Pancreas (tissue), 10 donors: ENCODE results near the gene SORCS3. TPM values are rescaled to one million over a fixed set of nuclear protein-coding genes. Genes with fewer than 3 reads are reported as not detected.
"Not testable (repeated sequence)": the region's sequence is repeated elsewhere in the genome, so short reads cannot be mapped to it uniquely, and the experiment has no call there.

Source experiments
- ATAC-seq, 4 donors: fragments of 200-7000 bp; cut with Tn5 transposase; one replicate each; pipeline versions ENCODE4 v1.8.0 to v1.9.1; 2020; ENCODE audit warnings: mild to moderate bottlenecking in 4 of 4, moderate library complexity in 4 of 4
- DNase-seq, 6 donors: peaks; one replicate each; pipeline ENCODE4 v3.0.0-alpha.2; 2020
- FAIRE-seq: peaks from 2 replicates; lab custom pipeline; 2012; peaks lifted over from hg19 to GRCh38; lab: Jason Lieb, UNC
- H3K27ac ChIP-seq, 4 donors: fragments of 200-600 bp; sonication (generic); 1 replicate in 3 of 4; 2 replicates in 1 of 4; pipeline versions ENCODE4 v1.5.0 to v1.8.0; 2020
- H3K27me3 ChIP-seq, 4 donors: fragments of 200-600 bp; one replicate each; pipeline ENCODE4 v1.8.0; 2021
- H3K36me3 ChIP-seq, 3 donors: fragments of 200-600 bp; sonication (generic) in 1 of 3; one replicate each; pipeline versions ENCODE4 v1.5.0 to v1.8.0; 2020 to 2021
- H3K4me1 ChIP-seq, 3 donors: fragments of 200-600 bp; one replicate each; pipeline ENCODE4 v1.8.0; 2021
- H3K4me3 ChIP-seq, 4 donors: fragments of 200-600 bp; sonication (generic) in 2 of 4; one replicate each; pipeline versions ENCODE4 v1.5.0 to v1.8.0; 2020 to 2021
- H3K9me3 ChIP-seq, 4 donors: fragments of 200-600 bp; one replicate each; pipeline ENCODE4 v1.8.0; 2021
- CTCF ChIP-seq, 4 donors: fragments of 200-600 bp; sonication (generic) in 3 of 4; IDR thresholded peaks; one replicate each; pipeline versions ENCODE4 v1.5.0 to v1.8.0; 2021; ENCODE audit warnings: antibody characterized with exemption in 4 of 4
- WGBS, 2 donors: extraction: QIAGEN DNeasy Blood & Tissue Kit; methylation state at CpG; one replicate each; pipeline ENCODE4 v1.1.7; 2013; 5-methylcytosine and 5-hydroxymethylcytosine counted together
- intact Hi-C, 3 donors: fragments of 100-400 bp; cut with DNase I; formaldehyde crosslinking; loops; one replicate each; pipeline versions ENCODE4 v1.11.1 to v1.14.2; 2022
- polyA plus RNA-seq, 2 donors: library from polyadenylated mRNA; stranded (reverse); fragments of 200-250 nt; gene quantifications; one replicate each; pipeline ENCODE4 v1.2.3, GENCODE V29; 2013
- total RNA-seq, 6 donors: library from RNA; stranded (reverse); fragmentation: NEBNext Ultra II Directional in 4 of 6; extraction: Animal tissue kit (Norgen Biotek cat#: 25700) in 4 of 6; gene quantifications; one replicate each; pipeline versions ENCODE4 v1.2.1 to v1.2.4, GENCODE V29; 2021 to 2023
- donor health status: healthy with polysubstance abuse.
- donor health status: DM: no; HTN: no; CAD: no; lungs with moderate emphysema.
- donor health status: DM: no; HTN: no; CAD: no.
- donor health status: control.
- donor health status: control.
- donor health status: Bipolar disorder and iron deficiency.
- donor health status: DM: yes; HTN: yes; CAD: no.
- donor health status: DM: no; HTN: no; CAD: no.
- donor health status: DM: no; HTN: no; CAD: no.
- donor health status: DM: yes; HTN: yes; CAD: no.

The SORCS3 gene
- total and polyA plus RNA-seq, 8 donors: 0.02 TPM; not detected in 7

DNA sequence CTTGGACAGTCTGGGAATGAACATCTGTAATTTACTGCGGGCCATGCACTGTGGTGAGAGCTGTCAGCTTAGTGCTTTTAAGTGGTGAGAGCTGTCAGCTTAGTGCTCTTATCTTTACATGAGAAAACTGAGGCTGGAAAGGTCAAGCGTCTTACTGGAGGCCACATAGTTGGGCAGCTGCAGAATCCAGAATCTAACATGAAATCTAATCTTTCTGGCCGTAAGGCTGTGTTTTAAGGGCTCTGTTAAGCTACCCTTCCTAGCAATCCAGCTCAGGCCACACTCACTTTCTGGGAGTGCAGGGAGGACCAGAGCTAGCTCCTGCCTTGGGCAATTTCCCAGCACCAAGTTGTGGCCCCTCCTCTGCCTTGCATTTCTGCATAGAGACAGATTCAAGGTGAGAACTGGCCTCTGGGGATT, 70.2 kb downstream of the SORCS3 start:
- Histone ChIP-seq H3K4me3 (no peak overlapping the region), H3K36me3 (no peaks in the 10 kb centered on the region), H3K9me3 (no peaks in the 10 kb centered on the region), H3K27me3 (no peaks in the 10 kb centered on the region), H3K4me1 (no peaks in the 10 kb centered on the region), H3K27ac (no peak overlapping the region)
- WGBS, 2 donors: 10 to 14% methylated on average over 3 of the region's 3 CpGs
- ATAC-seq (no peak), FAIRE-seq (no peak), DNase-seq (no peak)
- intact Hi-C loops: no loop called here
- no peak for TF ChIP-seq CTCF (IDR thresholded peaks at IDR 0.05)

DNA sequence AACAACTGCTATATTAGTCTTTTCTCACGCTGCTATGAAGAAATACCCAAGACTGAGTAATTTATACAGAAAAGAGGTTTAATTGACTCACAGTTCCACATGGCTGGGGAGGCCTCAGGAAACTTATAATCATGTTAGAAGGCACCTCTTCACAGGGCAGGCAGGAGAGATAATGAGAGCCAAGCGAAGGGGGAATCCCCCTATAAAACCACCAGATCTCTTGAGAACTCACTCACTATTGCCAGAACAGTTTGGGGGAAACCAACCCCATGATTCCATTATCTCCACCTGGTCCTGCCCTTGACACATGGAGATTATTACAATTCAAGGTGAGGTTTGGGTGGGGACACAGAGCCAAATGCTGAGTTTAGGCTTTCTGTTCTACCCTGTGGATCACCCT, 89.5 kb downstream of the SORCS3 start:
- H3K27me3 ChIP-seq, H3K4me1 ChIP-seq, DNase-seq, FAIRE-seq, H3K9me3 ChIP-seq, H3K27ac ChIP-seq, H3K4me3 ChIP-seq, ATAC-seq, H3K36me3 ChIP-seq, intact Hi-C loops: not testable (repeated sequence)
- 51 to 69% methylated on average over 2 of the region's 2 CpGs for WGBS, 2 donors

DNA sequence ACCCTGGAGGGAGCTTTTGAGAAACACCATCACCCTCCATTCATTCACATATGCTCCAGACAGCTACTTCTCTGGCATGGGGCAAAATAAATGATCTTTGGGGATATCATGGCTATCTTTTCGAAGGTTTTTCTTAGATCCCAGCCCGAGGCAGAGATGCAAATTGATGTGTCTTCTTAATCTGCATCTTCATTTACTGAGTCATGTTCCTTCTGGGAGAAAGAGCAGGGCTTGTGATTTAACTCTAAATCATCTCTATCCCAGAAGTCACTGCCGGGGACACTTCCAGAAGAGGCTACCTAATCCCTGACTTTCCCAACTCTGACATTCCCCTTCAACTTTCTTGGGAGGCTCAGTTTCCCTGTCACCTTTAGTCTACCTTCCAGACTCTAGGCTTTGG, 90.1 kb downstream of the SORCS3 start:
- 49 to 59% methylated on average over 3 of the region's 3 CpGs for WGBS, 2 donors
- ATAC-seq: no peak
- H3K27ac ChIP-seq: no peak overlapping the region

DNA sequence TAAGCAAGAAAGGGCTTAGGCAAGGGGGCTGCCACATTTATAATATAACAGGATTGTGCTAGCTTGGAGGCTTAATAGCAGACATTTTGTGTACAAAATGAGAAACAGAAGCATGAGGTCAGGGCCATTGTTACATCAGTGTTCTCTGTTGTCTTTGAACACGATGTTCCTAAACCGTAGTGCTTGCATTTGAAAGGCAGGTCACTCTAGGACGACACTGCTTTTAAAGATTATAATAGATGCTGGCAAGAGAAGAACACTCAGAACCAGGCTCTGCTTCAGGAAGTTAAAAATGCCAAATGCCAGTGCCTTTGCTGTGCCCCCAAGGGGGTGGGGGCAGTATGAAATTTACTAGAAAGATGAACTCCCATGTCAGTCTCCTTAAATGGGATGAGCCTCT, 91.1 kb downstream of the SORCS3 start:
- TF ChIP-seq CTCF (IDR thresholded peaks at IDR 0.05): no peak
- Histone ChIP-seq H3K27ac (no peak overlapping the region), H3K27me3 (no peaks in the 10 kb centered on the region), H3K36me3 (no peaks in the 10 kb centered on the region), H3K4me3 (no peak overlapping the region), H3K9me3 (no peaks in the 10 kb centered on the region), H3K4me1 (no peaks in the 10 kb centered on the region)
- intact Hi-C loops: no loop called here
- DNase-seq: no peak
- 37 to 56% methylated on average over 3 of the region's 3 CpGs for WGBS, 2 donors
- no peak for ATAC-seq
- FAIRE-seq: no peak

More for the DNA sequence above, 90.1 kb downstream of the SORCS3 start:
- no peaks in the 10 kb centered on the region for H3K27me3 ChIP-seq
- DNase-seq (no peak), FAIRE-seq (no peak)
- H3K9me3 ChIP-seq: no peaks in the 10 kb centered on the region
- no peak overlapping the region for H3K4me3 ChIP-seq
- TF ChIP-seq CTCF (IDR thresholded peaks at IDR 0.05): no peak
- no peaks in the 10 kb centered on the region for H3K4me1 ChIP-seq
- no peaks in the 10 kb centered on the region for H3K36me3 ChIP-seq
- intact Hi-C loops: no loop called here

- Histone ChIP-seq H3K27me3 (no peaks in the 10 kb centered on the region), H3K9me3 (no peaks in the 10 kb centered on the region), H3K4me3 (no peak overlapping the region), H3K4me1 (no peaks in the 10 kb centered on the region), H3K27ac (no peak overlapping the region), H3K36me3 (no peaks in the 10 kb centered on the region)
- FAIRE-seq (no peak), DNase-seq (no peak), ATAC-seq (no peak)
- WGBS, 2 donors: 29 to 37% methylated on average over 2 of the region's 2 CpGs
- TF ChIP-seq CTCF (IDR thresholded peaks at IDR 0.05): no peak
- intact Hi-C loops: no loop called here
Observed at GRCh38 chr10:104734433-104734832, 93.3 kb downstream of the SORCS3 start.
